ENCODE data around the gene RAD51B. TPM values are rescaled to one million over a fixed set of nuclear protein-coding genes. Genes with fewer than 3 reads are reported as not detected.

Gene RAD51B
- total RNA-seq, 4 donors from 2014 or later = 8.9 to 30.3 (median 10.4) TPM

- no peak for ATAC-seq (ENCODE audit: low FRiP score)
- TF ChIP-seq CTCF (IDR thresholded peaks at IDR 0.05) = no peak
- no peak for DNase-seq (ENCODE audit: low spot score)
These were observed 803.7 kb downstream of the RAD51B start for GRCh38 chr14:68623307-68623706.

DNA sequence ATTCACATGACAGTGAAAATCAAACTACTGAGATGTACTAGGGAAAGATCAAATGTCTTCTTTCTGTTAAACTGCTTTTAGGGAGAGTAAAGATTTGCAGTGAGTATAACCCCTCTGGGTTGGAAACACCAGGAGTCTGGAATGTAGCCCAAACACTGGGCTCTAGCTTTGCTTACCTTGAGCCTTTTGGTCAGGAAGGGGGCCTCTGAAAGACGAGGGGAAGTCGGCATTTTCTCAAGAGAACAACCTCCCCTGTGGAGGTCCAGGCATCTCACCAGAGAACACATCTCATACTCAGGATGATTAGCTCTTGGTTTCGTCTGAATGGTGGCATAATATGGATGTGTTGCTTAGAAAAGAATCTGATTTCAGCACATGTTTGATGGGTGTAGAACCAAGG, 804.2 kb downstream of the RAD51B start:
- DNase-seq (ENCODE audit: low spot score) = no peak
- ATAC-seq (ENCODE audit: low FRiP score) = no peak
- no peak for TF ChIP-seq CTCF (IDR thresholded peaks at IDR 0.05)

DNA sequence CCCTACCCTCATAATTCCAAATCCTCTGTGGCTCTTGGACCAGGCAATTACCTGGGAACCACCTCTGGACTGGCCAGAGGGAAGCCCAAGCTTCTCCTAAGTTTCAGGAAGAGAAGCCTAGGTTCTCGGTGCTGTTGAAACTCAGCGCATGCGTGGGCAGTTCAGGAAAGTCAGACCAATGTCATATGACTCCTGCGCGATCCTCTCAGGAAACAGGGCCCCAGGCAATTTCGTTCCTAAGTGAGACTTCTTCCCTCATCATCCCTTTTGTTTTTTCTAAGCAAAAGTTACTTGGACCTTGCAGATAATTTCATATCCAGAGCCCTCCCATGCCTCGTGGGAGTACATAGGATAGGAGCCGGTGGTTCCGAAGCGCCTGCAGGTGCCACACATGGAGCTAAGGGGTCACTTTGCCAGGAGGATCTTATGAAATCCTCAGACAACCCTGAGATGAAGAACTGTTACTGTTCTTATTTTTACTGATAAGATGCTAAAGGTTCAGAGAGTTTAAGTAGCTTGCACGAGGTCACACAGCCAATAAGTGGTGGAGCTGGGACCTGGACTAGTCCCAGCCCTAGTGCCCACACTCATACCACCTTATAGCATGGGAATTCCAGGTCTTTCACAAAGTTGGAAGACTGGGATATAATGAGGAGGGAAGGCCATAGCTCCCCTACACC, 805.1 kb downstream of the RAD51B start:
- DNase-seq (ENCODE audit: low spot score) = no peak
- no peak for TF ChIP-seq CTCF (IDR thresholded peaks at IDR 0.05)
- no peak for ATAC-seq (ENCODE audit: low FRiP score)

- ATAC-seq (ENCODE audit: low FRiP score) = no peak
- no peak for TF ChIP-seq CTCF (IDR thresholded peaks at IDR 0.05)
- no peak for DNase-seq (ENCODE audit: low spot score)
These were observed 805.9 kb downstream of the RAD51B start for GRCh38 chr14:68625366-68626090.

DNA sequence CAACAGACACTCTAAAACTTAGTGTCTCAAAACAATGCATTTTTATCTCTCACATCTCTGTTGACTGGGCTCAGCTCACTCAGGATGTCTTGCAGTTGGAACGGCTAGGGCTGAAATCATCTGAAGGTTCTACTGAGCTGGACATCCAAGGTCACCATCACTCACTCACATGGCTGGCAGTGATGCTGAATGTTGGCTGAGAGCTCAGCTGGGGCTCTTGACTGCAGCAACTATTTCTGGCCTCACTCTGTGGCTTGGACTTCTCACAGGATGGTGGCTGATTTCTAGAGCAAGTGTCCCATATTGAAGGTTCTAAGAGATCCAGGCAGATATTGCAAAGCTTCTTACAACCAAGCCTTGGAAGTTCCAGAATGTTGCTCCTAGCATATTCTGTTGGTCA, 806.8 kb downstream of the RAD51B start:
- ATAC-seq (ENCODE audit: low FRiP score) (no peak), DNase-seq (ENCODE audit: low spot score) (no peak)
- TF ChIP-seq CTCF (IDR thresholded peaks at IDR 0.05) = no peak

DNA sequence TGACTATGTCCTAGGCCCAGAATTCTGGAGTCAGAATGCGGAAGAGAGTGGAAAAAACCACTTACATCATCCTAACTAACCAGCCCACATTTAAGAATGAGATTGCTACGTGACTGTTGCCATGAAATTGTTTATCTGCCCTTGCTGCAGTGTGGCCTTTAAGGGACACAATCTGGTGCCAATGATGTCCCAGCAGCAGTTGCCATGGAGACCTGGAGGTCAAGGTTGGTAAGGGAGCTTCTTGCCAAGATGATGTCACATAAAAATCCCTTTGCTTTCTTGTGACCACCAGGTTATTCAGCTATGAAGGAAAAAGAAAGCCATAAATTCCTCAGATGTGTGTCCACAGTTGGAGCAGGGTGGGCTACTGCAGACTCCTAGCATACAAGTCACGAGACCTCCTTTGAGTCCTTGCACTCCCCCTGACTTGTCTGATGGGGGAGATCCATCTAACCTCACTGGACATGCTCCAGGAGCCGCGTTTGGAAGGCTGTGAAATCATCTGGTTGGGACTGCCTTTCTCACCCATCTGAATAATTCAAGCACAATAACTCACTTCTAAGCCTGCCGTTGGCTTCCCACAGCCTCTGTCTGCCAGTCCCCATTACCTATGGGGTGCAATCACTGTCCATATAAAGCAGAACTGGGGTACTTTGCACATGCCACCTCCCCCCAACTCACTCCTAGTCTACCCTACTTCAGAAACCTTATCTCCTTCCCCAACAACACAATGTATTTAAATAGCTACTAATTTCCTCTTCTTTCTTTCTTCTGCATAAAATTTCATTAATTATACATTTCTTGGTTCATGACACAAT, 807.7 kb downstream of the RAD51B start:
- no peak for ATAC-seq (ENCODE audit: low FRiP score)
- DNase-seq (ENCODE audit: low spot score) = no peak
- no peak for TF ChIP-seq CTCF (IDR thresholded peaks at IDR 0.05)

Data from omental fat pad (tissue), 4 donors.